Lower leg skin (tissue), 3 donors: ENCODE measurements around the gene CLTC.

Experiments used
- CTCF ChIP-seq, 3 donors: fragments of 450-650 bp; IDR thresholded peaks; one replicate each; pipeline ENCODE4 v1.5.1; 2016; ENCODE audit warnings: antibody characterized with exemption in 3 of 3, mild to moderate bottlenecking in 3 of 3, moderate library complexity in 2 of 3
- POLR2A ChIP-seq, 2 donors: fragments of 450-650 bp; IDR thresholded peaks; one replicate each; pipeline ENCODE4 v1.6.1; 2016 to 2017; ENCODE audit warnings: antibody characterized with exemption in 2 of 2, mild to moderate bottlenecking in 1 of 2, moderate library complexity in 1 of 2

GRCh38 chr17:59707149-59707970, 87.7 kb downstream of the CLTC start, which contains the start of the genes PTRH2 and VMP1:
- TF ChIP-seq POLR2A (IDR thresholded peaks at IDR 0.05) (peak in 1 of 2 donors; percentile 49), CTCF (IDR thresholded peaks at IDR 0.05) (no peak)
